ENCODE data around the gene AZIN2.

The AZIN2 gene

DNA sequence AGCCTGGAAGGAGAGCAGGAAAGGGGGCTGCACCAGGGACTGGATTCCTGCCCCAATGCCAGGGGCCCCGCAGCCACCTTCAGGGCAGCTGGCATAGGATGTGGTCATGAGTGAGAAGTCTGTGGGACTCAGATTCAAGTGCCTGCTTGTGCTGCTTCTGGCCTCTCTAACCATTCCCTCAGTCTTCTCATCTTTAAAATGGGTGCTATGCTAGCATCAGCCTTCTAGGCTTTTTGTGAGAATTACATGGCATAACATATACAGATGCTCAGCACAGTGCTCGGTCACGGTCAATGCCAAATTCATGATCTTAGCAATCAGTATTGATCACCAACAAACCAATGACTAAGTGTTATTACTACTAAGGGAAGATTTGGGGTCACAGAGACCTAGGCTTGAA, 77.4 kb downstream of the AZIN2 start:
- no peak for DNase-seq

DNA sequence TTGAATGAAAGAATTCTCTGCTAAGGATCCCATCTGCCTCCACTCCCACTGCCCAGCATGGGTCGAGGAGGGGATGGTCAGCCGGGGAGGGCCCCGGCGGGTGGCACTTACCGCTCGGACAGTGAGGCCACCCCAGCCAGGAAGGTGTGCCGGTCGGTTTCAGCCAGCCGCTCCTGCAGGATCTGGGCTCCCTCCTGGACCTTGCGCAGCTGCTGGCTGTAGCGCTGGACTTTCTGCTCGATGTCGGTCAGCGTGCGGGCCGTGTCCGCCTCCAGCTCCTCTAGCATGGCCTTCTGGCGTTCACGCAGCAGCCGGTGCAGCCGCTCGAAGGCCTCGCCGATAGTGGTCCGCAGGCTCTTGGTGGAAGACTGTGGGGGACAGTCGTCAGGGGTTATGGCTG, 78.6 kb downstream of the AZIN2 start:
- DNase-seq = no peak

DNA sequence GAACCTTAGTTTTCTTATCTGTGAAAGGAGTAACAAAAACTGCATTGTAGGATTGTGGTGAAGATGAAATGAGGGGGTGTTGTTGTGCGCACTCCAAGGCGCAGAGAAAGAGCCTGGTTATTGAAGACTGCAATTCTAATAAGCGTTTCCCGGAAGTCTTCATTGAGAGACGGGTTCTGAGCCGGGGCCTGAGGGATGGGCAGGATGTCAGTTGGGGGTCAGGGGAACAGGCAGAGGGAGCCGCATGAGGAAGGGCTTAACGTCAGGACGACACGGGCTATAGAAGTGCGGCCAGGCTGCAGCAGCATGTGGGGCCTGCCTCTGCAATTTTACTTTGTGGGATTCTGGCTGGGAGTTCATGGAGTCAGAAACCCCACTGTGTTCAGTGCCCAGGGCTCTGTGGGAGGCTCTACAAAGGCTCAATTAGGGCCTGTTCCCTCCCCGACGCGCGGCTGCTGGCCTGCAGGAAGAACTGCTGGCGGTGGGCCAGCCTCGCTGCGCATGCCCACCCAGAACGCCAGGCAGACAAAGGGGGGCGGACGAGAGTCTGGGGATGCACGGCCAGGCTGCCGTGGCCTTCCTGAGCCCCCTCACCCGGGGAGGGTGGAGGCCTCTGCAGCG, 80.2 kb downstream of the AZIN2 start:
- DNase-seq = no peak

DNA sequence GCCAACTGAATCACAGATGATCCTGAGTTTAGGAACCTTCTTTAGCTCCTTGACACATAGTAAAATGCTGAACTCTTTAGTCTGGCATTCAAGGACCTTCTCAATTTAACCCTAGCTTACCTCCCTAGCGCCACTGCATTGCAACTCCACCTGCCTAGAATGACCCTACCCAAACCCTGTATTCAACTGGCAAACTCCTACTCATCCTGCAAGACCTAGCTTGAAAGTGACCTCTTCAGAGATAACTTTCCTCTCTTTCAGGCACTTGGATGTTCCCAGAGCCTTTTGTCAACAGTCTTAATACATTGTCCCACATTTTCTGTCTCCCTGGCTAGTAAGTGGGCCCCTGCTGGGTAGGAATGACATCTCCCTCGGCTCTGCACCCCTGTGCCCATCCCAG, 81.2 kb downstream of the AZIN2 start:
- DNase-seq = no peak

DNA sequence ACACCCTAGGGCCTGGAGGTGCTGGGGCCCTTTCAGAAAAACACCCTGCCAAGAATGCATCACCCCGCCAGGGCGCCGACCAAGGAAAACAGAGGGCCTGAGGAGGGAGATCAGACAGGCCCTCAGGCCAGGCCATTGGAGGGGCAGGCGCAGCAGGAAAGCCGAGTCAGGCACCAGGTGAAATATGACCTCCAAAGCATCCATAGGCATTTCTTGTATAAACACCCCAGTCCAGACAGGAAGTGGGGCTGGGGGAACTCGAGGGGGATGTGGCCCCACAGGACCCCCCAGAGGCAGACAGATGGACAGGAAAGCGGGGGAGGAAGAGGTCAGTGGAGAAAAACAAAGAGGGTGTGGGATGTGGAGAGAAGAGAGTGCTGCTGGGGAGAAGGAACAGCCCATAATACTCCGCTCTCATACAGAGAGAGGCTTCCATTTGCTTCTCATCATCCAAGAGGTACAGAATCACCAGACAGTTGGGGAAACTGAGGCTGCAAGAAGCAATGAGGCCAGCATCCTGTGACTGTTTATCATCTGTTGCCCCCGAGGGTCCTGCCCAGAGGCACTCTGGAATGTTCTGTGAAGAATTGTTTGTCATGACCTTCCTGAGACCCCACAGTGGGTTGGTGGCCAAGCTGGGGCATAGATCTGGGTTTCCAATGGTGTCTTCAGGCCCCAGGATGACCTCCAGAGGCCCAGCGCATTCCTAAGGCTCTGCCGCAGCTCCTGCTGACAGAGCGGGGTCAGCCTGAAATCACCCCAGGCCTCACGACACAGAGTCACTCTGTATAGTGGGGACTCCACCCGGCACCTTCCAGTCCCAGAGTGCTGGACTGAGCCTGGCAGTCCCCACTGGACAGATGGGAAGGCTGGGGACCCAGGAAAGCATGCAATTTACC, 82.9 kb downstream of the AZIN2 start:
- no peak for DNase-seq

DNA sequence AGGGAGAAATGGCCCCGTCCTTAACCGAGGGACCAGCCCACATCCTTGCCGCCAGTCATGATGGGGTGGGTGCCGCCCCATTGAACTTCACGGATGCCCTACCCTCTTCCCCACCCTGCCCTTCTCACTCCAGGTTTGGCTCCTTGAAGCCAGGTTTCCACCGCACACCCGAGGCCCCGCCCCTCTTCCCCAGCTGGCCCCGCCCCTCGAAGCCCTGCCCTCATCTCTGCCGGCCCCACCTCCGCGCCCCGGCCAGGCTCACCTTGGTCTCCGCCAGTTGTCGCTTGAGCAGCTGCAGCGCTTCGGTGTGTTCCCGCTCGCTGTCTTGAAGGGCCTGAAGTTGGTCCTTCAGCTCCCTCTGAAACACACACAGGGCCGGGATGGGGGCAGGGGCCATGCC, 84.3 kb downstream of the AZIN2 start:
- no peak for DNase-seq

DNA sequence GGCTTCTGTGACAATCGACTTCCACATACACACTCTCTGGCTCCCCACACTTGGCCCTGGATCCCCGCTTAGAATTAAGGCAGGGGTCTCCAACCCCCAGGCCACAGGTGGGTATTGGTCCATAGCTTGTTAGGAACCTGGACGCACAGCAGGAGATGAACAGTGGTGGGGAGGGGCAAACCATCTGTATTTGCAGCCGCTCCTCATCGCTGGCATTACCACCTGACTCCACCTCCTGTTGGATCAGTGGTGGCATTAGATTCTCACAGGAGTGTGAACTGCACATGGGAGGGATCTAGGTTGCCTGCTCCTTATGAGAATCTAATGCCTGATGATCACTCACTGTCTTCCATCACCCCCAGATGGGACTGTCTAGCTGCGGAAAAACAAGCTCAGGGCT, 84.9 kb downstream of the AZIN2 start:
- no peak for DNase-seq

DNA sequence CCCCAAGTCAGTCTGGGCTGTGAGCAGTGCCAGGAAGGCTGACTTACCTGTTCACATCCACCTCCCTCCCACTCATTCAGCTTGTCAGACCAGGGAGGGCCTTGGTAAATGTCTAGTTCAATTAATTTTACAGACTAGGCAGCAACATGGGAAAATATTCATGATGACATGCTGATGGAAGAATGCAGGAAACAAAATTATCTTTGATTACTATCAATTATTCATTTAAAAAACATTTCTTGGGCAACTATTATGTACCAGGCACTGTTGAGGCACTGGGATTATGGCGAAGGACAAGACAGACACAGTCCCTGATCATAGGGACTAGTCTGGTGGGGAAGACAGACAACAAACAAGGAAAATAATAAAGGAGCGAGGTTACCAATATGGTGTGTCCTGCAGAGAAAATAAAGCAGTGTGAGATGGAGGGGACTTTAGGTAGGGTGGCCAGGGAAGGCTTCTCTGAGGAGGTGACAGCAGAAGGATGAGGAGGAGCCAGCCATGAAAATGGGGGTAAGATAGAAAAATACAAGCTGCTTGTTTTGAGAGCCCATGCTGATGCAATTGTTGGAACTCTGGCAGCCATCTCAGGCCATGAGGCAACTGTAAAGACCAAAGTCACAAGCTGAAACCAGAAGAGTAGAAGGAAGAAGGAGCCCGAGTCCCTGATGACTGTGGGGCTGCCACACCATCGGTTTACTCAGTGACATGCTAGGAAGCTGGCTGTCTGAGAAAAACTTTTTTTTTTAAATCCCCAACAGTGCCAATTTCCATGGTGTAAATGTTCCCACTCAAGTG, 86.9 kb downstream of the AZIN2 start:
- DNase-seq = no peak

DNA sequence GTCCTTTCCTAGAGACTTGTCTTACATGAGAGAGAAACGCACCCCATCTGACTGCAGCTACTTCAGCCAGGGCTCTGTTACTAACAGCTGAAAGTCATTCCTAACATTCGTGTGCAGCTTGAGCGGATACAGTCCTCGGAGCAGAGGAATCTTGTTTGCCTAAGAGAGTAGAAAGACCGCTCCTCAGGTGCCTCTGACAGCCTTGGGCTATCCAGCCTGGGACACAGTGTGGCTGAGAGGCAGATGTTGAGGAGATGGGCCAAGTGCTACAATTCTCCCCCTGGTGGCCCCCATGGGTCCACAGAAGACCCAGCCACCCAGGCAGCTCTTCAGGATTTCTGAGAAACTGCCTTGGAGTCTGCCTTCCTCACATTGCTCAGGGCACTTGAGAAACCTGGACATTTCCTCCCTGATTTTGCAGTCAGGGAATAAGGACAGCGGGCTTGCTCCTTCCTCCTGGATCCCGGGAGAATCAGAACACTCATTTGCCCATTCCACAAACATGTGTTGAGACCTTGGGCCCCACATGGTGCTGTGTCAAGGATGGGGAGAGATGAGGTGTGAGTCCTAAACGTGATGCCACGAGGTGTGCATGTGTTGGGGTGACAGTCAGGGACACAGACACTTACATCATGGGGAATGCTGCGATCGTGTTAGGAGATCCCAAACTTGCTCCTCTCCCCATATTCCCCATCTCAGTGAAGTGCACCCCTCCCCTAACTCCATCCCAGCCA, 87.8 kb downstream of the AZIN2 start:
- DNase-seq = no peak

DNA sequence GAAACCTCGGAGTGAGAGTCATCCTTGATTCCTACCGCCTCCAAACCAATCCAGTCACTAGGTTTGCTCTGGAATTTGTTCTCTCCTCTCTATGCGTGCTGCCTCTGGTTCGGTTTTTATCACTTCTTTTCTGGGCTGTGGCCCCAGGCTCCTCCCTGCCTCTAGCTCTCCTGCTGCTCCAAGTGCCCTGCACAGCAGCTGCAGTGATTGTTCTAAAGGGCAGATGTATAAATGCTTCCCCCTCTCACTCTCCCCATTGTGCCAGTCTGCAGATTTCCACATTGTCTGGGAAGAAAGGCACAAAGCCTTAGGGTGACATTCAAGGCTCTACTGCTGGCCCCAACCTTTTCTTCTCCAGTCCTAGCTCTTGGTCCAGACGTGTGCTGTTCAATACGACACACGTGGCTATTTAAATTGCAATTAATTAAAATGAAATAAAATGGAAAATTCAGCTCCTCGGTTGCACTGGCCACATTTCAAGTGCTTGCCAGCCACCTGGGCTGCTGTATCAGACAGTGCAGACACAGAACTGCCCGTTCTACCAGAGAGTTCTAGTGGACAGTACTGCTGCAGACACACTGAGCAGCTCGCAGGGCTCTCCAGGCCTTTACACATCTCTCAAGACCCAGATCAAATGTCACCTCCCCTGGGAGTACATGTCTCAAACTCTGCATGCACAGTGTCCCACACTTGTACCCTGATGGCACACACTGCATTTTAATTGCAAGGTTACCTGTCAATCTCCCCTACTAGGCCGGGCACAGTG, 88.5 kb downstream of the AZIN2 start:
- DNase-seq = no peak

Data from RPMI8226 (cell line).